Liver (tissue), 9 donors: ENCODE results near the gene SNX10. TPM values are rescaled to one million over a fixed set of nuclear protein-coding genes. Genes with fewer than 3 reads are reported as not detected.
"Not testable (repeated sequence)": the region's sequence is repeated elsewhere in the genome, so short reads cannot be mapped to it uniquely, and the experiment has no call there.

ENCODE experiments used
- DNase-seq: peaks from one replicate; pipeline ENCODE4 v3.0.0-alpha.2; 2017; ENCODE audit warnings: low spot score
- H3K27ac ChIP-seq, 2 donors: one replicate each; pipeline ENCODE4 v1.7.0; 2013; ENCODE audit warnings: inconsistent platforms in 2 of 2, low read length in 2 of 2, control low read depth in 1 of 2, low read depth in 1 of 2, mild to moderate bottlenecking in 1 of 2
- H3K27me3 ChIP-seq, 4 donors: one replicate each; pipeline versions ENCODE4 v1.6.1 to v1.7.0; 2013; ENCODE audit warnings: low read length in 3 of 4, inconsistent platforms in 1 of 4, mild to moderate bottlenecking in 1 of 4, moderate library complexity in 1 of 4; ENCODE audit not compliant: control insufficient read depth in 4 of 4, insufficient read depth in 4 of 4
- H3K36me3 ChIP-seq, 4 donors: one replicate each; pipeline versions ENCODE4 v1.6.1 to v1.7.0; 2013; ENCODE audit warnings: low read length in 3 of 4, mild to moderate bottlenecking in 3 of 4, low read depth in 1 of 4, moderate library complexity in 1 of 4; ENCODE audit not compliant: control insufficient read depth in 4 of 4, insufficient read depth in 3 of 4
- H3K4me1 ChIP-seq, 4 donors: one replicate each; pipeline versions ENCODE4 v1.6.1 to v1.7.0; 2013; ENCODE audit warnings: low read length in 3 of 4, mild to moderate bottlenecking in 3 of 4, moderate library complexity in 1 of 4; ENCODE audit not compliant: control insufficient read depth in 4 of 4, insufficient read depth in 4 of 4
- H3K4me3 ChIP-seq, 3 donors: one replicate each; pipeline versions ENCODE4 v1.6.1 to v1.7.0; 2013; ENCODE audit warnings: low read length in 3 of 3, control low read depth in 1 of 3, low read depth in 1 of 3, mild to moderate bottlenecking in 1 of 3
- H3K9ac ChIP-seq, 2 donors: one replicate each; pipeline ENCODE4 v1.7.0; 2013; ENCODE audit warnings: low read length in 2 of 2, mild to moderate bottlenecking in 2 of 2, moderate library complexity in 2 of 2, control low read depth in 1 of 2, low read depth in 1 of 2
- H3K9me3 ChIP-seq, 4 donors: one replicate each; pipeline versions ENCODE4 v1.6.1 to v1.7.0; 2013; ENCODE audit warnings: low read length in 3 of 4; ENCODE audit not compliant: control insufficient read depth in 4 of 4
- CTCF ChIP-seq: fragments of 150-350 bp; IDR thresholded peaks from 2 replicates; pipeline ENCODE4 v1.5.1; 2017; ENCODE audit warnings: improper control_type of control experiment, low read depth, low read length; ENCODE audit not compliant: missing input control
- EGR1 ChIP-seq, 2 donors: IDR thresholded peaks; 2 replicates each; pipeline ENCODE4 v1.6.1; 2016 to 2018; ENCODE audit warnings: antibody characterized with exemption in 2 of 2, low read depth in 2 of 2
- FOXA2 ChIP-seq: IDR thresholded peaks from 2 replicates; pipeline ENCODE4 v1.6.1; 2016; ENCODE audit warnings: antibody characterized with exemption
- GABPA ChIP-seq, 2 donors: IDR thresholded peaks in 1 of 2; conservative IDR thresholded peaks in 1 of 2; 2 replicates each; pipeline ENCODE4 v1.6.1; 2016; ENCODE audit warnings: antibody characterized with exemption in 2 of 2, mild to moderate bottlenecking in 1 of 2, moderate library complexity in 1 of 2
- HNF4A ChIP-seq, 2 donors: conservative IDR thresholded peaks; 2 replicates each; pipeline ENCODE4 v1.6.1; 2016; ENCODE audit warnings: antibody characterized with exemption in 2 of 2, mild to moderate bottlenecking in 2 of 2
- HNF4G ChIP-seq: IDR thresholded peaks from 2 replicates; pipeline ENCODE4 v1.6.1; 2016; ENCODE audit warnings: antibody characterized with exemption
- JUND ChIP-seq, 2 donors: IDR thresholded peaks; 2 replicates each; pipeline ENCODE4 v1.6.1; 2016; ENCODE audit warnings: antibody characterized with exemption in 2 of 2
- MAX ChIP-seq: IDR thresholded peaks from 2 replicates; pipeline ENCODE4 v1.6.1; 2016; ENCODE audit warnings: antibody characterized with exemption
- RAD21 ChIP-seq, 2 donors: IDR thresholded peaks; 2 replicates each; pipeline ENCODE4 v1.6.1; 2016; ENCODE audit warnings: antibody characterized with exemption in 2 of 2, mild to moderate bottlenecking in 2 of 2
- REST ChIP-seq: IDR thresholded peaks from 2 replicates; pipeline ENCODE4 v1.6.1; 2016; ENCODE audit warnings: antibody characterized with exemption, mild to moderate bottlenecking
- RXRA ChIP-seq, 2 donors: IDR thresholded peaks; 2 replicates each; pipeline ENCODE4 v1.6.1; 2017 to 2018; ENCODE audit warnings: antibody characterized with exemption in 2 of 2, mild to moderate bottlenecking in 1 of 2
- YY1 ChIP-seq: IDR thresholded peaks from 2 replicates; pipeline ENCODE4 v1.6.1; 2016; ENCODE audit warnings: antibody characterized with exemption, mild to moderate bottlenecking
- WGBS: extraction: QIAGEN DNeasy Blood & Tissue Kit; methylation state at CpG from one replicate; pipeline ENCODE4 v1.1.7; 2013; 5-methylcytosine and 5-hydroxymethylcytosine counted together
- polyA plus RNA-seq, 2 donors: library from polyadenylated mRNA; stranded (reverse) in 1 of 2; unstranded in 1 of 2; fragments of 200-250 nt in 1 of 2; fragments of >200 nt in 1 of 2; fragmentation: Nextera tagmentation in 1 of 2; extraction: Ambion mirVana in 1 of 2; gene quantifications; one replicate each; pipeline versions ENCODE4 v1.2.1 to v1.2.3, GENCODE V29; 2013 to 2015
- total RNA-seq, 2 donors: library from RNA; depleted of rRNA; stranded (reverse); fragments of >200 nt; gene quantifications; one replicate each; pipeline ENCODE4 v1.2.3, GENCODE V29; 2014
- TF ChIP-seq, protein P1 (sequence below): IDR thresholded peaks from 2 replicates; pipeline ENCODE4 v1.6.1; 2016; ENCODE audit warnings: antibody characterized with exemption
- TF ChIP-seq, protein P2 (sequence below): IDR thresholded peaks from 2 replicates; pipeline ENCODE4 v1.6.1; 2016; ENCODE audit warnings: antibody characterized with exemption
- donor health status: healthy.
- donor health status: healthy.
- donor health status: healthy.
- donor health status: healthy.
- donor health status: healthy.

Gene SNX10
- total and polyA plus RNA-seq, 4 donors = 5.9 to 15.9 (median 12.8) TPM

DNA sequence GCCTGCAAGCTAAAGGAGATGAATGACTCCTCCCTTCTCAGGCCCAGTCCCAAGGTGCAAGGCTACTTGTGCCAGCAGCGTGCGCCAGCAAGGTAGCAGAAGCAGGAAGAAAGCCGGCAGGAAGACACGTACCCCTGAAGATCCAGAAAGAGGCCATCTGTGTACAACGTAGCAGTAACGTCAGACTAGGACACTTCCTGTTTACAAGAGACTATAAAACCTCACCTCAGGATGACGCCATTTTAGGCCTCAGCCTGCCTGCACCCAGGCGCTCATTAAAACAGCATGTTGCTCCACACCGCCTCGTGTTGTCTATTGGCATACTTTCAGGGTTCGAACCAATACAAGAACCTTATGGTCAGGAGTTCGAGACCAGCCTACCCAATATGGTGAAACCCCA is 41.4 kb upstream of the SNX10 start:
- DNase-seq = no peak
- WGBS = 88% methylated on average over 12 of the region's 12 CpGs
- Histone ChIP-seq H3K36me3 (no peaks in the 10 kb centered on the region), H3K27ac (no peak overlapping the region), H3K9me3 (no peaks in the 10 kb centered on the region), H3K4me1 (no peaks in the 10 kb centered on the region), H3K27me3 (no peaks in the 10 kb centered on the region), H3K4me3 (no peak overlapping the region), H3K9ac (no peak overlapping the region)
- TF ChIP-seq HNF4G (no peak), MAX (no peak), GABPA (IDR thresholded peaks at IDR 0.05 in 1 of 2, conservative IDR thresholded peaks at IDR 0.05 in 1 of 2) (no peak), RXRA (IDR thresholded peaks at IDR 0.05) (no peak), RAD21 (IDR thresholded peaks at IDR 0.05) (no peak), HNF4A (conservative IDR thresholded peaks at IDR 0.05) (no peak), FOXA2 (no peak), REST (no peak), JUND (IDR thresholded peaks at IDR 0.05) (no peak), EGR1 (IDR thresholded peaks at IDR 0.05; ENCODE audit: low read depth in 2 of 2) (no peak), CTCF (no peak), YY1 (no peak)
- TF ChIP-seq, protein P1, sequence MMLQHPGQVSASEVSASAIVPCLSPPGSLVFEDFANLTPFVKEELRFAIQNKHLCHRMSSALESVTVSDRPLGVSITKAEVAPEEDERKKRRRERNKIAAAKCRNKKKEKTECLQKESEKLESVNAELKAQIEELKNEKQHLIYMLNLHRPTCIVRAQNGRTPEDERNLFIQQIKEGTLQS = no peak
- TF ChIP-seq, protein P2, sequence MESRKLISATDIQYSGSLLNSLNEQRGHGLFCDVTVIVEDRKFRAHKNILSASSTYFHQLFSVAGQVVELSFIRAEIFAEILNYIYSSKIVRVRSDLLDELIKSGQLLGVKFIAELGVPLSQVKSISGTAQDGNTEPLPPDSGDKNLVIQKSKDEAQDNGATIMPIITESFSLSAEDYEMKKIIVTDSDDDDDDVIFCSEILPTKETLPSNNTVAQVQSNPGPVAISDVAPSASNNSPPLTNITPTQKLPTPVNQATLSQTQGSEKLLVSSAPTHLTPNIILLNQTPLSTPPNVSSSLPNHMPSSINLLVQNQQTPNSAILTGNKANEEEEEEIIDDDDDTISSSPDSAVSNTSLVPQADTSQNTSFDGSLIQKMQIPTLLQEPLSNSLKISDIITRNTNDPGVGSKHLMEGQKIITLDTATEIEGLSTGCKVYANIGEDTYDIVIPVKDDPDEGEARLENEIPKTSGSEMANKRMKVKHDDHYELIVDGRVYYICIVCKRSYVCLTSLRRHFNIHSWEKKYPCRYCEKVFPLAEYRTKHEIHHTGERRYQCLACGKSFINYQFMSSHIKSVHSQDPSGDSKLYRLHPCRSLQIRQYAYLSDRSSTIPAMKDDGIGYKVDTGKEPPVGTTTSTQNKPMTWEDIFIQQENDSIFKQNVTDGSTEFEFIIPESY = no peak

GRCh38 chr7:26261866-26262265 is 29.8 kb upstream of the SNX10 start:
- not testable (repeated sequence) for H3K9ac ChIP-seq, H3K36me3 ChIP-seq, H3K27ac ChIP-seq, H3K4me1 ChIP-seq, H3K27me3 ChIP-seq, H3K9me3 ChIP-seq, H3K4me3 ChIP-seq, DNase-seq
- 96% methylated on average over 29 of the region's 29 CpGs for WGBS
